Nephron (organoid): ENCODE results near the gene KLF5.

Source experiments
- H3K27ac Mint-ChIP-seq, 3 experiments: 2 replicates each; pipeline ENCODE4 v1.8.0; 2020; ENCODE audit warnings: mixed read lengths in 3 of 3, mild to moderate bottlenecking in 2 of 3, moderate library complexity in 1 of 3
- H3K27me3 Mint-ChIP-seq: 2 replicates; pipeline ENCODE4 v1.8.0; 2021; ENCODE audit warnings: low read depth, mild to moderate bottlenecking, moderate library complexity, mixed read lengths
- H3K36me3 Mint-ChIP-seq: 2 replicates; pipeline ENCODE4 v1.8.0; 2020; ENCODE audit warnings: low read depth, mixed read lengths
- H3K4me1 Mint-ChIP-seq: 2 replicates; pipeline ENCODE4 v1.8.0; 2020; ENCODE audit warnings: mixed read lengths
- H3K4me3 Mint-ChIP-seq, 3 experiments: 2 replicates each; pipeline ENCODE4 v1.8.0; 2020; ENCODE audit warnings: mild to moderate bottlenecking in 3 of 3, mixed read lengths in 3 of 3, moderate library complexity in 2 of 3
- H3K9me3 Mint-ChIP-seq: 2 replicates; pipeline ENCODE4 v1.8.0; 2020; ENCODE audit warnings: mixed read lengths
- TF ChIP-seq, protein P1 (sequence below), 3 experiments: fragments of 200-600 bp; sonication (generic); IDR thresholded peaks; one replicate each; pipeline ENCODE4 v1.5.0; 2021; ENCODE audit warnings: antibody characterized with exemption in 3 of 3; ENCODE audit not compliant: unreplicated experiment in 3 of 3

Gene KLF5

DNA sequence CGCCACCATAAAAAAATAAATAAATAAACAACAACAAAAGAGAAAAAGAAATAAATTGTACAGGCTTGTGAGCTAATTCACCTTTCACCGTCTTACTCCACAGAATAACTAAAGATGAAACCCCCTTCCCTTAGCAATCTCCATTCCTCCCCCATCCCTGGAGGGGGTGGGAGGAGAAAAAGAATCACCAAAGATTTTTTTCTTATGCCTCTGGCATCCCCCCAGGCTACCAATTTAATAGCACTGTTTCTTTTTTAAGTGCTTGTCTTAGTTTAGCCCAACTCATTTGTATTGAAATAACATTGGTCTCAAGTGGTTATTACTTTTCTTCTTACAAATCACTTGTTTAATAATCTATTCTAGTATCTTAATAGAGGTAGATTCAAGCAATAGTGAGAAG is 23.9 kb upstream of the KLF5 start:
- H3K4me3 Mint-ChIP-seq, result no peak overlapping the region
- H3K27ac Mint-ChIP-seq, result no peak overlapping the region
- H3K36me3 Mint-ChIP-seq, result no peaks in the 10 kb centered on the region
- peaks cover 14% of the 10 kb centered on the region for H3K4me1 Mint-ChIP-seq
- no peaks in the 10 kb centered on the region for H3K27me3 Mint-ChIP-seq
- H3K9me3 Mint-ChIP-seq, result no peaks in the 10 kb centered on the region
- TF ChIP-seq, protein P1, sequence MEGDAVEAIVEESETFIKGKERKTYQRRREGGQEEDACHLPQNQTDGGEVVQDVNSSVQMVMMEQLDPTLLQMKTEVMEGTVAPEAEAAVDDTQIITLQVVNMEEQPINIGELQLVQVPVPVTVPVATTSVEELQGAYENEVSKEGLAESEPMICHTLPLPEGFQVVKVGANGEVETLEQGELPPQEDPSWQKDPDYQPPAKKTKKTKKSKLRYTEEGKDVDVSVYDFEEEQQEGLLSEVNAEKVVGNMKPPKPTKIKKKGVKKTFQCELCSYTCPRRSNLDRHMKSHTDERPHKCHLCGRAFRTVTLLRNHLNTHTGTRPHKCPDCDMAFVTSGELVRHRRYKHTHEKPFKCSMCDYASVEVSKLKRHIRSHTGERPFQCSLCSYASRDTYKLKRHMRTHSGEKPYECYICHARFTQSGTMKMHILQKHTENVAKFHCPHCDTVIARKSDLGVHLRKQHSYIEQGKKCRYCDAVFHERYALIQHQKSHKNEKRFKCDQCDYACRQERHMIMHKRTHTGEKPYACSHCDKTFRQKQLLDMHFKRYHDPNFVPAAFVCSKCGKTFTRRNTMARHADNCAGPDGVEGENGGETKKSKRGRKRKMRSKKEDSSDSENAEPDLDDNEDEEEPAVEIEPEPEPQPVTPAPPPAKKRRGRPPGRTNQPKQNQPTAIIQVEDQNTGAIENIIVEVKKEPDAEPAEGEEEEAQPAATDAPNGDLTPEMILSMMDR (IDR thresholded peaks at IDR 0.05; ENCODE audit: unreplicated experiment in 3 of 3), result no peak

DNA sequence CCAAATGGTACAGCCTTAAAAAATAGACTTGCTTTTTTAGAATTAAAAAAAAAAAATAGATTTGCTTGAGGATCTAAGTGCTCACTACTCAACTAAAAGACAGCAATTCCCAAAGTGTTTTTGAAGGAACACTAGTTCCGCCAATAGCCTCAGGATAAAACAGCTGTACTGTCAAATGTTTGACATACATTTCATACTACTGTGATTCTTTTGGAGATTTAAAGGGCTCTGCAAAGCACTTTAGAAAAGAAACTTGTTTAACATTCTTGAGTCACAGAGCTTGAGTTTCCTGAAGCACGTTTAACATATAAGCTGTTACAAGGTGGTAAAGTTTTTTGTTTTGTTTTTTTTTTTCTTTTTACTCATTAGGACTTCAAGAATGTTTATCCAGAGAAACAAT is 23.1 kb upstream of the KLF5 start:
- H3K27me3 Mint-ChIP-seq, result no peaks in the 10 kb centered on the region
- H3K4me3 Mint-ChIP-seq, result no peak overlapping the region
- TF ChIP-seq, protein P1 (IDR thresholded peaks at IDR 0.05; ENCODE audit: unreplicated experiment in 3 of 3), result no peak
- H3K27ac Mint-ChIP-seq, result no peak overlapping the region
- H3K4me1 Mint-ChIP-seq, result peaks cover 14% of the 10 kb centered on the region
- no peaks in the 10 kb centered on the region for H3K9me3 Mint-ChIP-seq
- H3K36me3 Mint-ChIP-seq, result no peaks in the 10 kb centered on the region

DNA sequence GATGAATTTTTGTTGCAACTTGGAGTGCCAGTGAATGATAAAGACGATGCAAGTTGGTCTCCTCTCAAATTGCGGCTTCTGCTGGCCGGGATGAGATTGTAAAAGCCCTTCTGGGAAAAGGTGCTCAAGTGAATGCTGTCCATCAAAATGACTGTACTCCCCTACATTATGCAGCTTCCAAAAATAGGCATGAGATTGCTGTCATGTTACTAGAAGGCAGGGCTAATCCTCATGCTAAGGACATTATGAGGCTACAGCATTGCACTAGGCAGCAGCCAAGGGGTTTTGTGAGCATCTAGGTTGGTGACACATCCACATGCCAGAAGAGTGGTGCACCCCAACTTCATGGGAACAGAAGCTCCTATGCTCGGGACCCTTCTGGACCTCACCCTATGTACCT is 22.2 kb upstream of the KLF5 start:
- H3K4me1 Mint-ChIP-seq, result peaks cover 14% of the 10 kb centered on the region
- no peak overlapping the region for H3K4me3 Mint-ChIP-seq
- H3K27ac Mint-ChIP-seq, result no peak overlapping the region
- H3K36me3 Mint-ChIP-seq, result no peaks in the 10 kb centered on the region
- H3K9me3 Mint-ChIP-seq, result no peaks in the 10 kb centered on the region
- no peaks in the 10 kb centered on the region for H3K27me3 Mint-ChIP-seq
- TF ChIP-seq, protein P1 (IDR thresholded peaks at IDR 0.05; ENCODE audit: unreplicated experiment in 3 of 3), result no peak

DNA sequence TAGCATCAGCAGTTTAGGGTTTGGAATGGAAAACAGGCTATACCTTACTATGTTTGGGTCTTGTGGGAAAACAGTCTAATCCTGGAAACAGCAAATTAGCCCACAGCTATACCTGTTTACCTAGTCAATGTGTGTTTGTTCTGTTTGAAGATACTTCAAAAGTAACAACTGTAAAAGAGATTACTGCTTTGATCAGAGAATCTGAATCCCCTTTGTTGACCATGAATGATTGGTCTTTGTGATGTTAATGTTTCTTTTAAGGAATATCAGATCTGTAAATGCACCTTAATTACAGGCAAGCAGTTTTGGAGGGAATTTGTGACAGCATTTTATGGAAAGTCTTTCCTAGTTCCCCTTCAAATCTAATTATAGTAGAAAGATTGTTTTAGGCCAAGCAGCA is 20.7 kb upstream of the KLF5 start:
- TF ChIP-seq, protein P1 (IDR thresholded peaks at IDR 0.05; ENCODE audit: unreplicated experiment in 3 of 3), result no peak
- H3K4me3 Mint-ChIP-seq, result no peak overlapping the region
- H3K36me3 Mint-ChIP-seq, result no peaks in the 10 kb centered on the region
- H3K9me3 Mint-ChIP-seq, result no peaks in the 10 kb centered on the region
- peaks cover 14% of the 10 kb centered on the region for H3K4me1 Mint-ChIP-seq
- H3K27ac Mint-ChIP-seq, result no peak overlapping the region
- no peaks in the 10 kb centered on the region for H3K27me3 Mint-ChIP-seq

DNA sequence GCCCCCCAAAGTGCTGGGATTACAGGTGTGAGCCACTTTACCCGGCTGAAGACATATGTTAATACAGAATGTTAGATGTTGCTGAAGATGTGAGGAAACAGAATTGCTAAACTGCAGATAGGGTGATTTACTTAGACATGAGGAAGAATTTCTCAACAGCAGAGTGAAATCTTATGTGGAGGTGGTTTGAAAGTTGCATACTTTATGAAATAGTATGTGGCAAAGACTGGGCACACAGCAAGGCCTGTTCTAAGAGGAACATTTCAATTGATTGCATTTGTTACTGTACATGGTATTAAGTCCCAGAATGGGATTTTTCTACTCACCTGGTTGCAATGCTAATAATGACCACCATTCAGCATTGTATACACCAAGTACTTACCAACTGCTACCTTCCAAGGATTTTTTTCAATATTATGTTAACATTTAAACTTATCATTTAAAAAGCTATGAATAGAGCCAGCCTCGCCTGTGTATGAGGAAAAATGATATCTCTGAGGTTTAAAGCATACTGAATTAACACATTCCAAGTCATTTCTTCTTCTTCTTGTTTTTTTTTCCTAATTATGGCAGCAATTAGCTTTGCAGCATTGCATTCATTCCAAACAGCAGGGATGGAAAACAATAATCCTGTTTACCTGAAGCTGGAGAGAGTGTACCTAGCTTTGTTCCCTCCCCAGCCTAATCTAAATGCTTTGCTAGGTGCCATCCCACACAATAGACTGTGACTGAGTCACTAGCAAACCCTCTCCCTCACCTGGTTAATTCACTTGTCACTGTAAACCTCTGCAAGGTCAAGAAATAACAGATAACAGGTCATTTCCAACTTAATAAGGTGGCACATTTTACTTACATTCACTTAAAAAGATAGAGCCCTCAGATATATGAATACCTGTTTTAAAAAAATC is 19.4 kb upstream of the KLF5 start:
- Mint-ChIP-seq H3K4me1 (peaks cover 14% of the 10 kb centered on the region), H3K36me3 (no peaks in the 10 kb centered on the region), H3K9me3 (no peaks in the 10 kb centered on the region), H3K27ac (no peak overlapping the region), H3K27me3 (no peaks in the 10 kb centered on the region), H3K4me3 (no peak overlapping the region)
- TF ChIP-seq, protein P1 (IDR thresholded peaks at IDR 0.05; ENCODE audit: unreplicated experiment in 3 of 3), result no peak

DNA sequence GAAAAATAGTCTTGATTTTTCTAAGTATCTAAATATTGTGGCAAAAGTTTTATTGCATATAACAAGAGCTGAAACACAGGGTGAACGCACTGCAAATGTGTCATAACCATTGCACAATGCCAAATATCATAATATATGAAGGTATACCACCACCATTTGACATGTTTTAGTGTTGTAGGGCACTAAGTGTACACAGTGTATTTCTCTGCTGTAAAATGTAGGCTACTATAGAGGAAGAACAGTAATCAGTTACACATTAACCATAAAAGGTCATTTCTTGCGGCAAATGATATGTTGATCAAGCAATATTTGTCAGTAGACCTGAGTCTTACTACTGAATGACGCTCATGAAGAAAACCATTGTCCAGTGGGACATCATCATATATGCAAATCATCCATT is 18.3 kb upstream of the KLF5 start:
- Mint-ChIP-seq H3K4me3 (no peak overlapping the region), H3K36me3 (no peaks in the 10 kb centered on the region), H3K9me3 (no peaks in the 10 kb centered on the region), H3K27me3 (no peaks in the 10 kb centered on the region), H3K4me1 (peaks cover 7% of the 10 kb centered on the region), H3K27ac (no peak overlapping the region)
- TF ChIP-seq, protein P1 (IDR thresholded peaks at IDR 0.05; ENCODE audit: unreplicated experiment in 3 of 3), result no peak
